Measurements from ENCODE around the gene CCNF. TPM values are rescaled to one million over a fixed set of nuclear protein-coding genes. Genes with fewer than 3 reads are reported as not detected.

Gene CCNF
- total and polyA plus RNA-seq, 2 of the 4 experiments (the other 2 are of a cell fraction) = 8.2 to 20.1 TPM

DNA sequence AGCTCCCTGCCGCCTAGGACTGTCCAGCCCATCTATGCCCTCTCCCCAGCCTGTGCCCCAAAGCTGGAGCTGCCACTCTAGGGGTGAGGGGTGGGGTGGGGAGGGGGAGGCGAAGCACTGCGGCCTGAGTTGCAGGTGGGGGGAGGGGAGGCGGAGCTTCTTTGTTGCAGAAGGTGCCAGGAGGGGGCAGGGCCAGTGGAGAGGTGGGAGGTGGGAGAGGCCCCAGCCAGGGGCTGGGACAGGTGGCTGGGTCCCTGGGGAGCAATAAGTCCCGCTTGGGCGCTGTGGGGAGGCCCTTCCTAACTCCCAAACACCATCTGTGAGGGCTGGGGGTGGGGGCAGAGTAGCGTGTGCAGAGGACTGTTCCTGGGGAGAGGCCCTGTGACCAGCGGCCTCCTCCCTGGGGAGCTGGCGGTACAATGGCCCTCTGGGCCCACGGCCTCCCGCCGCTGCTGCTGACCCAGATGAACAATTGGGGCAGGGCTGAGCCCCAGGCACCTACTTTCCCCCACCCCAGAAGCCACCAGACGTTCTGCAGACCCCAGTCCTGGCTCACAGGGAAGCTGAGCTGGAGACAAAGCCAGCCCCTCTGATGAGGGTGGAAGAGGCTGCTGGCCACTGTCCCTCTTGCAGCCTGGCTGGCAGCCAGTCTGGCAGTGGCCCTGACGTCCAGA lies 39.6 kb downstream of the CCNF start:
- ATAC-seq (ENCODE audit: low read depth) (no peak), DNase-seq (no peak)
- Histone ChIP-seq H2AK5ac (ENCODE audit: low read depth, low read length) (peak overlapping the region; percentile 49; the same call in 1 of the 2 replicates), H3K27ac (ENCODE audit: insufficient read depth, low read length) (no peak overlapping the region), H3K36me3 (ENCODE audit: control insufficient read depth, insufficient read depth, low read length) (no peaks in the 10 kb centered on the region), H2AK9ac (replicated peaks; ENCODE audit: low read depth, low read length, poor library complexity) (peak overlapping the region; percentile 97), H3K4ac (ENCODE audit: low read depth, low read length) (no peak overlapping the region), H4K5ac (ENCODE audit: low read depth, low read length) (no peak overlapping the region), H2BK5ac (ENCODE audit: low read depth, low read length, poor library complexity, severe bottlenecking) (no peak overlapping the region), H3K79me1 (ENCODE audit: low read depth in 1 of 2, low read length in 2 of 2) (peaks cover 5 to 15% of the 10 kb centered on the region in 2 experiments; a peak in 1 of 4 replicates), H4K91ac (ENCODE audit: insufficient read depth, low read depth, low read length) (no peak overlapping the region), H4K20me1 (ENCODE audit: insufficient read depth, low read length) (0 out of 2 replicates have a peak, but pooled peaks cover 5% of the 10 kb centered on the region), H3K56ac (ENCODE audit: extremely low read depth, insufficient read depth, low read length) (no peak overlapping the region), H2BK120ac (ENCODE audit: low read depth, low read length) (no peak overlapping the region), H3K23ac (ENCODE audit: low read depth, low read length) (no peak overlapping the region), H2BK15ac (ENCODE audit: low read depth, low read length) (no peak overlapping the region), H3K4me3 (ENCODE audit: insufficient read depth, low read depth, low read length) (no peak overlapping the region), H3K9me3 (ENCODE audit: control insufficient read depth, insufficient read depth, low read length) (no peaks in the 10 kb centered on the region), H2AFZ (replicated peaks; ENCODE audit: low read length, poor library complexity) (peak overlapping the region; percentile 95), H3K9me1 (ENCODE audit: insufficient read depth, low read length) (peaks cover 8% of the 10 kb centered on the region), H2BK20ac (ENCODE audit: low read depth, low read length) (no peak overlapping the region), H3K14ac (replicated peaks; ENCODE audit: low read depth, low read length) (no peak overlapping the region), H3K4me1 (ENCODE audit: control insufficient read depth, insufficient read depth, low read length) (peaks cover 20% of the 10 kb centered on the region), H3K18ac (ENCODE audit: low read depth, low read length) (no peak overlapping the region), H3K9ac (ENCODE audit: low read depth, low read length) (no peak overlapping the region), H3K4me2 (ENCODE audit: low read depth, low read length) (peak overlapping the region; percentile 92), H3K27me3 (ENCODE audit: control insufficient read depth, insufficient read depth, low read length) (no peaks in the 10 kb centered on the region; the same call in 1 of the 2 replicates), H4K8ac (ENCODE audit: low read depth in 2 of 2, low read length in 2 of 2) (no peak overlapping the region)
- intact Hi-C loops (cut with micrococcal nuclease) (no loop called here), in situ Hi-C loops (cut with MboI; ENCODE audit: low sequenced_read_pairs) (no loop called here), dilution Hi-C loops (cut with HindIII; ENCODE audit: low sequenced_read_pairs, unreplicated experiment) (no loop called here)
- WGBS, 2 experiments (ENCODE audit: extremely low coverage in 2 of 2, insufficient read length in 1 of 2) = 36% methylated on average over 6 of the region's 14 CpGs; no CpG with 5 or more reads in 1 of the 2 experiments
- CTCF ChIA-PET = interaction anchor here (1.2 kb wide), 1 partner anchor 33 kb away, joined by 4 read pairs; no protein-coding TSS in a partner anchor
- TF ChIP-seq, protein P1, sequence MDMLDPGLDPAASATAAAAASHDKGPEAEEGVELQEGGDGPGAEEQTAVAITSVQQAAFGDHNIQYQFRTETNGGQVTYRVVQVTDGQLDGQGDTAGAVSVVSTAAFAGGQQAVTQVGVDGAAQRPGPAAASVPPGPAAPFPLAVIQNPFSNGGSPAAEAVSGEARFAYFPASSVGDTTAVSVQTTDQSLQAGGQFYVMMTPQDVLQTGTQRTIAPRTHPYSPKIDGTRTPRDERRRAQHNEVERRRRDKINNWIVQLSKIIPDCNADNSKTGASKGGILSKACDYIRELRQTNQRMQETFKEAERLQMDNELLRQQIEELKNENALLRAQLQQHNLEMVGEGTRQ (IDR thresholded peaks at IDR 0.05; ENCODE audit: low read depth, low read length) = no peak
- no peak for TF ChIP-seq SMC3 (IDR thresholded peaks at IDR 0.05; ENCODE audit: low read depth, low read length)
- TF ChIP-seq RAD21 (IDR thresholded peaks at IDR 0.05; ENCODE audit: low read length) = no peak
- TF ChIP-seq FOS (IDR thresholded peaks at IDR 0.05; ENCODE audit: low read depth, low read length) = no peak
- no peak for TF ChIP-seq RFX5 (IDR thresholded peaks at IDR 0.05; ENCODE audit: low read depth, low read length)
- no TSS peak for BruUV-seq (replicated peaks)
- POLR2A ChIA-PET (ENCODE audit: unreplicated experiment) = no interaction called here

Measured in IMR-90 (cell line).